Measurements from ENCODE around the gene TUT1. TPM values are rescaled to one million over a fixed set of nuclear protein-coding genes. Genes with fewer than 3 reads are reported as not detected.

The TUT1 gene
- total RNA-seq, 1 donor from 2014 or later = 23.1 TPM

GRCh38 chr11:62608776-62609175 lies 17.5 kb upstream of the TUT1 start:
- Mint-ChIP-seq H3K36me3 (ENCODE audit: insufficient read depth) (peaks cover 4% of the 10 kb centered on the region), H3K27ac (no peak overlapping the region), H3K4me3 (ENCODE audit: low read depth) (no peak overlapping the region), H3K4me1 (ENCODE audit: low read depth) (peaks cover 19% of the 10 kb centered on the region), H3K27me3 (peaks cover 4% of the 10 kb centered on the region), H3K9me3 (ENCODE audit: low read depth) (no peaks in the 10 kb centered on the region)
- TF ChIP-seq CTCF (IDR thresholded peaks at IDR 0.05; ENCODE audit: unreplicated experiment) = no peak
- DNase-seq (ENCODE audit: low spot score, unreplicated experiment) = no peak

DNA sequence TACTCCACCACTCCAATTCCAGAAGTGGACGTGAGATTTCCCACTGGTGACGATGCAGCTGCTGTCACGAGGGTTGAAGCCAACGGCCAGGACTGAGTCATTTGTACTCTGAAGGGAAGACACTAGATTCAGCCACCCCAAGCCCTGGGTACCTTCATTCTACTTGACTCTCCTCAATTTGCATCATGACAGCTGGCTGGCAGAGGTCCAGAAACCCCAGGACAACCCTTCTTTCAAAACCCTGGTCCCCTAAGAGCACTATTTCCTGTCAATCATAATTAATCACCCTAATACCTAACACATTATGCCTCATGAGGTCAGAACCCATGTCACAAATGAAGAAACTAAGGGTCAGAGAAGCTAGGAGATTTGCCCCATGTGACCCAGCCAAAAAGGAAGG lies 16.4 kb upstream of the TUT1 start:
- no peak overlapping the region for H3K27ac Mint-ChIP-seq
- no peak for TF ChIP-seq CTCF (IDR thresholded peaks at IDR 0.05; ENCODE audit: unreplicated experiment)
- H3K27me3 Mint-ChIP-seq = peaks cover 14% of the 10 kb centered on the region
- no peaks in the 10 kb centered on the region for H3K9me3 Mint-ChIP-seq (ENCODE audit: low read depth)
- H3K4me3 Mint-ChIP-seq (ENCODE audit: low read depth) = no peak overlapping the region
- peaks cover 24% of the 10 kb centered on the region for H3K4me1 Mint-ChIP-seq (ENCODE audit: low read depth)
- peaks cover 8% of the 10 kb centered on the region for H3K36me3 Mint-ChIP-seq (ENCODE audit: insufficient read depth)
- no peak for DNase-seq (ENCODE audit: low spot score, unreplicated experiment)

GRCh38 chr11:62605902-62606301 lies 14.6 kb upstream of the TUT1 start:
- H3K27me3 Mint-ChIP-seq = peaks cover 19% of the 10 kb centered on the region
- no peak for TF ChIP-seq CTCF (IDR thresholded peaks at IDR 0.05; ENCODE audit: unreplicated experiment)
- no peak overlapping the region for H3K27ac Mint-ChIP-seq
- H3K9me3 Mint-ChIP-seq (ENCODE audit: low read depth) = no peaks in the 10 kb centered on the region
- no peak for DNase-seq (ENCODE audit: low spot score, unreplicated experiment)
- H3K4me1 Mint-ChIP-seq (ENCODE audit: low read depth) = peaks cover 22% of the 10 kb centered on the region
- H3K4me3 Mint-ChIP-seq (ENCODE audit: low read depth) = no peak overlapping the region
- H3K36me3 Mint-ChIP-seq (ENCODE audit: insufficient read depth) = peaks cover 8% of the 10 kb centered on the region

GRCh38 chr11:62605467-62605866 lies 14.1 kb upstream of the TUT1 start:
- TF ChIP-seq CTCF (IDR thresholded peaks at IDR 0.05; ENCODE audit: unreplicated experiment) = no peak
- peaks cover 23% of the 10 kb centered on the region for H3K4me1 Mint-ChIP-seq (ENCODE audit: low read depth)
- no peak overlapping the region for H3K4me3 Mint-ChIP-seq (ENCODE audit: low read depth)
- no peak overlapping the region for H3K27ac Mint-ChIP-seq
- peaks cover 19% of the 10 kb centered on the region for H3K27me3 Mint-ChIP-seq
- H3K9me3 Mint-ChIP-seq (ENCODE audit: low read depth) = no peaks in the 10 kb centered on the region
- no peak for DNase-seq (ENCODE audit: low spot score, unreplicated experiment)
- H3K36me3 Mint-ChIP-seq (ENCODE audit: insufficient read depth) = peaks cover 8% of the 10 kb centered on the region

GRCh38 chr11:62604460-62605120 lies 13.3 kb upstream of the TUT1 start:
- no peak for DNase-seq (ENCODE audit: low spot score, unreplicated experiment)
- H3K4me3 Mint-ChIP-seq (ENCODE audit: low read depth) = no peak overlapping the region

More at GRCh38 chr11:62604460-62605120, 13.3 kb upstream of the TUT1 start:
- TF ChIP-seq CTCF (IDR thresholded peaks at IDR 0.05; ENCODE audit: unreplicated experiment) = no peak
- peak overlapping the region; percentile 62 for H3K27ac Mint-ChIP-seq
- peaks cover 14% of the 10 kb centered on the region for H3K36me3 Mint-ChIP-seq (ENCODE audit: insufficient read depth)
- H3K4me1 Mint-ChIP-seq (ENCODE audit: low read depth) = peaks cover 32% of the 10 kb centered on the region
- no peaks in the 10 kb centered on the region for H3K9me3 Mint-ChIP-seq (ENCODE audit: low read depth)
- peaks cover 19% of the 10 kb centered on the region for H3K27me3 Mint-ChIP-seq

Data from progenitor cell of endocrine pancreas (in vitro differentiated cells).